Measurements from ENCODE around the gene SLC2A1.
A peak's percentile ranks its signal among the peaks of the same experiment; 100 is the strongest.

Gene SLC2A1

DNA sequence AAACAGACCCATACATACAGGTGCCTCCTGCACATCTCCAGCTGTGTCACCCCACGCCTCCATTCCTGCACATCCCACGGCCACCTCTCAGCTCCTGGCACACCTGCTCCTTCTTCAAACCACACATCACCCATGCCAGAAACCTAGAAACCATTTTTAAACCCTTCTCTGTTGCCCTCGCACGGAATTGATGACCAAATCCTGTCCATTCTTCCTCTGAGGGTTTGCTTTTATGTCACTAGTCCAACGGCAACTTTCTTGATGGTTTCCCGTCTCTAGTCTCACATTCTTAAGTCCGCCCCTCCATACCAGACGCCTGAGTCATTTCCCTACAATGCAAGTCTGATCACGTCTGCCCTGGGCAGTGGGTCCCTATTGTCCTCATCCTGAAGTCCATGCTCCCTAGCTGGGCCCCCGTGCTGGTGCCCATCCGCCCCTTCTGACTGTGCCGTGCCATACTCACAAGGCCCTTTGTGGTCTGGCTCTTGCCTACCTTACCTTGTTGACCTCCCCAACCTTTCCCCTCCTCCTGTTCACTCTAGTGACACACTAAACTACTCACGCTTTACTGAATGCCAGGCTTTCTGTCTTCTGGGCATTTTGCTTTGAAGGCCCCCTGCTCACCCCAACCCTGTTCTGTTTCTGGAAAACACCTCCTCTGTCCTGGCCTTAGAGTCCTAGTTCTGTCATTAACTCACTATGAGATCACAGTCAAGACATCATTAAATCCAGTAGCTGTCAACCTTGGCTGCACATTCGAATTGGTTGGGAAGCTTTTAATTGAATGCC is 17.6 kb downstream of the SLC2A1 start:
- no peak for DNase-seq

DNA sequence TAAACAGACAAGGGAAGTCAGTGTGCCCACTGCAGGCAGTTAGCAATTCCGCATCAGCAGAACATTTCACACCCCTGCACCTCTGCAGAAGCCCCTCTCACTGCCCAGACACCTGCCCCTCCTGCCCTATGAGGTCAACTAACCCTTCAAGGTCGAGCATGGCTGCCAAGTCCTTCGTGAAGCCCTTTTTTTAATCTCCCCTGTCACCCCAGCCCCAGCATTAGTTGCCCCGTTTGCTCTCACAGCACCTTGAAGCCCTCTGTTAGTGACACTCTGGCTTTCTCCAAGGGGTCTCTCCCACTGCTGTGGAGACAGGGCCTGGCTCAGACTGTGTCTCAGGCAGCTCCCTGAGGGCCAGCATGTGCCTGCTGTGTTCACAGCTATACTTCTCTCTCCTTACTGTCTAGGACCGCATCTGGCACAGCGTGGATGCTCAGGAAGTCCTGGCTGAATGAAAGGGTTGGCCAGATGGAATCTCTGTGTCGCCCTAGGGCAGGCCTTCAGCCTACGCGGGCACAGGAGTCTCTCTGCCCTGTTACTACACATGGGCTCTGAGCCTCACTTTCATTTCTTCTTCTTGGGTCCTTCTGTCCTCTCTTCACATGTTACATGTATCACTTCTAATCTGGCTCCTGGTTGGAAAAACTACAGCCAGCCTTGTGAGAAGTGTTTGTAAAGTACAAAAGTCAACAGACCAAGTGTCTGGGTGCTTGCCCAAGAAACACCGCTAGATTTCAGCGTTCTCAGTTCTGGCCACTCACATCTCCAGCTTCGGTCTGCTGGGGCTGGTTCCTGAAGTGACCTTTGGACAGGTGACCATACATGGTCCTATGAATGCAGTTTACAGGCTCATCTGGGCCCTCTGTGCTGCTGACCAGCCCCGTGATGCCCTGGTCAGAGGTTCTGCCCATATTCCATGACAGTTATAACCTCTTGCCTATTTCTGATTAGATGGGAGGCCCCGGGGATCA is 19.7 kb downstream of the SLC2A1 start:
- DNase-seq: peak; percentile 49

GRCh38 chr1:42937836-42938644 is 20.6 kb downstream of the SLC2A1 start:
- DNase-seq: no peak

DNA sequence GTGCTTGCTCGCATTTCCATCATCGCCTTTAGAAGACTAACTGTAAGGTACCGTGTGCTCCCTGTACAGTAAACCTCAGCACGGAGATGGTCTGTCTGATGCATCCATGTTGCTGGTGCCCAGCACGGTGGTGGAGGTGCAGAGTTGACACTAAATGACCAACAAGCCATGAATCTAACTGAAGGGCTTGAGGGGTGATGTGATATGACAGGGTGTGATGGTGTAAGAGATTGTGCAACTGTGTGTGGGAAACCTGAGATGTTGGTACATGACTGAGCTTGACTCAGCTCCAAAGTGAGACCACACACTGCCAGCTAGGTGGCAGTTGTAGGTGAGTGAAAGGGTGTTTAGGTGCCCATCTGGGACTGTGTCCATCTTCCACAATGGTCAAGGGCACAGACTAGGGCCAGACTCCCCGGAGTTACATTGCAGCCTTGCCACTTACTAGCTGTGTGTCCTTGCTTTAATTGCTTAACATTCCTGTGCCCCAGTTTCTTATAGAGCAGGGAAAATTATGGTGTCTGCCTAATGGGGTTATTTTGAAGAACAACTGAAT is 21.4 kb downstream of the SLC2A1 start:
- no peak for DNase-seq

DNA sequence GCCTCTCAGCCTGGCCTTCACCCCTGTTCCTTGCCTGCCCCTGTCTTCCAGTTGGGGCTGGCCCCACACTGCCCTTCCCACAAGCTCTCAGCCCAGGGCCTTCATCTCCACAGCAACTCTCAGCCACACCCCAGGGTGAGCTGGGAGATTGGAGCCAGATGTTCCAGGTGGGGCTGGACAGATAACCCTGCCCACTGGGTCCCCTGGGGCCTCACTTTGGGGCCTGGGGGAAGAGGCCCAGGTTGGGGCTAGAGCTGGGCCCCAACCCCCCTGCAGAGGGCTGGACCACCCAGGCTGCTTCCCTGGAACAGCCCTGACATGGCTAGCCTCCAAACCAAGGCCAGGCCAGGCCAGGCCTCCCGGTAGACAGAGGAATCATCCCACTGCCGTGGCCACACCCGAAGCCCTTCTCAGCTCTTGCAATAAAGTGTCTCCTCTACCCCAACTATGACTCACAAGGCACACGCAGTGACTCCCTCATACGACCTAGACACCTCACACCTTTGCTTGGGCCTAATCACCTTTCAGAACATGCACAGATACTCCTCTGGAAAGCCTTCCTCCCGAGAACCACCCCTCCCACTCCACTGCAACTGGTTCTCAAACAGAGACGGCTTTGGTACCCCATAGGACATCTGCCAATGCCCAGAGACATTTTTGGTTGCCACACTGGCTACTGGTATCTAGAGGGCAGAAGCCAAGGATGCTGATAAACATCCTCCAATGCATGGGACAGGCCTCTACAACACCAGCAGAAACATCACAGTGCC is 22.2 kb downstream of the SLC2A1 start:
- no peak for DNase-seq

DNA sequence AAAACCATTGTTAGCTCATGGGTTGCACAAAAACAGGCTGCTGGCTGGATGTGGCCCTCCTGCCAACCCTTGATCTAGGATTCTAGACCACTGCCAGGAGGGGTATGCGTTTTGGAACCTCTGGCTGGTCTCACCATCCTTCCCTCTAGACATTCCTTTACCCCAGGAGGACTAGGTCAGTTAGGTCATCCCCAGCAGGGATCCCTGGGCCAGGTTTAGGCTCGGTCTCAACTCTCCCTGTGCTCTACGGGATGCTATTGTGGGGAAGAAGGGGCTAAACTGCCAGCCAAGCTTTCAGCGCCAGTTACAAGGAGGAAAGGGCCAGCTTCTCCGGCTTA is 22.7 kb downstream of the SLC2A1 start:
- DNase-seq: no peak

DNA sequence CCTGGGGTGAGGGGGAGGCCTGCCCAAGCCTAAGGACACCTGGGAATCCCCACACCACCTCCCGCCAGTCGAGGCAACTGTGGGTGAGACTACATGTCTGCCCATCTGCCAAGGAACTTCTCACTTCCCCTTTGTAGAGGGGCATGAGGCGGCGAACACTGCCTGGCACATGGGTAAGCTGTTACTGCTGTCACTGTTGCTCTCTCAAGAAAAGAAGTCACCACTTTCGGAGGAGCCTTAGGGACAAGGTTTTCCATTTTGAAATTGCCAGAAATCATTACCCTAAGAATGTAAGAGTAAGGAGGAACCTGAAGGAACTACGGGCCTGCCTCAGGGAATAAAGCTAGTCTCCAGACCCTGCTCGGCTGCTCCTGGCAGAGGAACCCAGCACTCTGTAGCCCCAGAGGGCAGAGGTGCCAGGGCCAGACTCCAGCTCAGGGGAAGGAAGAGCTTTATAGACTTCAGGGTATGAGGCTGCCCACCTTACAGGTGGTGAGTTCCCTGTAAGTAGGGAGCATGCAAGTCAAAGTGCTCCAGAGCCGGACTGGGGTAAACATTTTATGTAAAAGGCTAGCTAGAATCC is 23.3 kb downstream of the SLC2A1 start:
- no peak for DNase-seq

DNA sequence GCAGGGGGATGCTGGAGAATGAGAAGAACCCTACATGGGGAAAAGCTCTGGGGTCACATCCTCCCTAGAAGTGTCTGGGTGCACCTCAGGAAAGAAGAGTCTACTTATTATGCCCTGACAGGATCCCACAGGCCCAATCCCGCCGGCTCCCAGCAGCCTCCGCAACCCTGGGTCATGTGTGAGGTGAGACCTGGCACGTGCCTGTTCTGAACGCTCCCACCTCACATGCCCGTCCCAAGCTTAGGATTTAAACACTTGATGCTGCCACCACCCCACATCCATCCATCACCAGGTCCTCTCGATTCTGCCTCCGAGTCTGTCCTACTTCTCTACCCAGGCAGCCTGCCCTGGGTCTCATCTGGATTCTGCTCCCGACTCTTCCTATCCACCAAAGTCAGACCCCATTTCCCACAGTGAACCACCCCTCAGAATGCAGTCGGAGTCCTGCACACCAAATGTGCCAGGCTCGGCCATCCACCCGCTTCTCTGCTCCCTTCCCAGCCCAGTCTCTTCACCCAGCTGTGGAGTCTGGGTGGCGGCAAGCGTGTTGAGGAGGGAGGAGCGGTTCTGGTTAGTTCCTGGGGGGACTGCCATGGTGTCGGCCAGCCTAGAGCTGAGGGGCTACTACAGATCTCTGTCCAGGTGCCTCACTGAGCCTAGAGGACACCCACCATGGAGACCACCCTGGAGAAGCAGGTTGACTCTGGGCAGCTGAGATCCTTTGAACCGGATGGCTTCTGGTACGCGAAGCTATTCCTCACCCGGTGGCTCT is 23.9 kb downstream of the SLC2A1 start:
- DNase-seq: no peak

- DNase-seq: no peak
Observed at GRCh38 chr1:42933610-42934491, 24.8 kb downstream of the SLC2A1 start.

- no peak for DNase-seq
Observed at GRCh38 chr1:42933060-42933586, 25.5 kb downstream of the SLC2A1 start.

- DNase-seq: no peak
Observed at GRCh38 chr1:42932442-42932941, 26.2 kb downstream of the SLC2A1 start.

DNA sequence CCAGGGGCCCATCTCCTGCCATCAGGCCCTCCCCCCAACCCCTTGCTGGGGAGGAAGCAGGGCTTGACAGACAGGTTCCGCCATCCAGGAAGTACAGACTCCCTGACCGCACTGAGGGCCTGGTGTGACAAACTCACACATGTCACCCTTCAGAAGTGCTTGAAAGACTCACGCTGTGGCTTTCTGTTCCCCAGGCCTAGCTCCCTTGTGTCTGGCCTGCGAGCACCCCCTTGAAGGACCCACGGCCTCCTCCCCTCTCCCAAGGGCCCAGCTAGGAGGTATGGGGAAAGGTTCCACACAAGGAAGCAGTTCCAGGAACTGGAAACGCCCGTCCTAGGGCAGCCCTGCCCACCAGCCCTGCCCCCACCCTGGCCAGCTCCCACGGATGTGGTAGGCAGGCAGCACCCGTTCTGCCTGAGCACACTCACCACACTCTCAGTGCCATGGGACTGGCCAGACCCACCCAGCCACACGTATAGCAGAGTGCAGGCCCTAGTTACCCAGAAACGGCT is 26.7 kb downstream of the SLC2A1 start:
- peak; percentile 91 for DNase-seq

- DNase-seq: peak; percentile 43
Observed at GRCh38 chr1:42931108-42931539, 27.5 kb downstream of the SLC2A1 start.

DNA sequence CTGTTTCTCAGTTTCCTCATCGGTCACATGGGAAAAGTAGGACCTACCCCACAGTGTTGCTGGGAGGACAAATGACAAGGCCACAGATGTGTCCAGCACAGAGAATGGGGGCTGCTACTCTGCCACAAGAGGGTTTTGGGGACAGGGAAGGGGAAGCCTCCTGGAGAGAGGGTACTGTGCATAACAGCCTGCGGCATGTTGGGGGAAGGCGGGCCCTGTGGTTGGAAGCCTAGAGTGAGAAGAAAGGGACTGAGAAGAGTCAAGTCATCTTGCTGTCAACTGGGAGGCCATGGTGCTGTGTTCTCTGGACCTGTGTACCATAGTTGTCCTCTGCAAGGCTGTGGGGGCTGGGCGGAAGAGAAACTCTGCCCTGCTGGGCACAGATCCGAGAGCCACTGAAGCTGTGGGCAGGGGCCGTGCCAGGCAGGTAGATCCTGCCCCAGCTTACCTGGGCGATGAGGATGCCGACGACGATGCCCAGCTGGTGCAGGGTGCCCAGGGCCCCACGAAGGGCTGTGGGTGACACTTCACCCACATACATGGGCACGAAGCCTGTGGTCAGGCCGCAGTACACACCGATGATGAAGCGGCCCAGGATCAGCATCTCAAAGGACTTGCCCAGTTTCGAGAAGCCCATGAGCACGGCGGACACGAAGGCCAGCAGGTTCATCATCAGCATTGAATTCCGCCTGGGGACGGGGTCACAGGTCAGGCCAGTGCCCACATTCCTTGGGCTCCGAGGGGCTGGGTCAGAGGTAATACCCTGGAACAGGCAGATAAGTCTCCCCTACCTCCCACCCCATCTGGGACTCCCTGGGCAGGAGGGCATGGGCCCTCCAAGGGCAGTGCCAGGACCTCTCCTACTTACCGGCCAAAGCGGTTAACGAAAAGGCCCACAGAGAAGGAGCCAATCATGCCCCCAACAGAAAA is 28.2 kb downstream of the SLC2A1 start:
- DNase-seq: no peak

- DNase-seq: no peak
Observed at GRCh38 chr1:42929434-42930177, 29.1 kb downstream of the SLC2A1 start.

- no peak for DNase-seq
Observed at GRCh38 chr1:42928859-42929258, 29.8 kb downstream of the SLC2A1 start.

GRCh38 chr1:42927920-42928505 is 30.7 kb downstream of the SLC2A1 start:
- no peak for DNase-seq
